GM12878 (cell line): Measurements from ENCODE around the gene KIFAP3. TPM values are rescaled to one million over a fixed set of nuclear protein-coding genes. Genes with fewer than 3 reads are reported as not detected.

Experiments
- ATAC-seq: fragments of 200-7000 bp; cut with Tn5 transposase; 3 replicates; pipeline ENCODE4 v1.9.1; 2020; ENCODE audit warnings: mild to moderate bottlenecking, moderate library complexity
- BruUV-seq: library from RNA; stranded (reverse); fragments of 400-500 nt; replicated peaks from 2 replicates; lab custom pipeline; 2021; lab: Mats Ljungman, UMichigan
- CTCF ChIA-PET: fragments of 300-600 bp; sonication (Branson Sonifier 250); formaldehyde crosslinking; extraction: SDS; loops from one replicate; lab custom pipeline; 2021; ENCODE audit warnings: inconsistent platforms; lab: Yijun Ruan, JAX
- POLR2A ChIA-PET: fragments of 350-600 bp; formaldehyde crosslinking; extraction: SDS; loops from one replicate; lab custom pipeline; 2021; ENCODE audit warnings: inconsistent platforms; lab: Charles Lee
- RAD21 ChIA-PET: fragments of 300-600 bp; sonication (Branson Sonifier 250); formaldehyde crosslinking; loops from one replicate; lab custom pipeline; 2023; ENCODE audit warnings: antibody characterized with exemption; ENCODE audit not compliant: unreplicated experiment; lab: Charles Lee
- SMC1A ChIA-PET: fragments of 300-600 bp; sonication (Branson Sonifier 250); formaldehyde crosslinking; loops from one replicate; lab custom pipeline; 2023; ENCODE audit not compliant: unreplicated experiment, uncharacterized antibody; lab: Charles Lee
- DNase-seq: peaks from one replicate; pipeline ENCODE4 v3.0.0-alpha.2; 2011; ENCODE audit warnings: low read depth, low spot score
- FAIRE-seq: peaks from 3 replicates; lab custom pipeline; 2011; peaks lifted over from hg19 to GRCh38; lab: Jason Lieb, UNC
- H2AFZ ChIP-seq: 2 replicates; pipeline ENCODE4 v1.6.0; 2011; ENCODE audit warnings: low read depth, low read length, control low read depth; ENCODE audit not compliant: control insufficient read depth
- H3K27ac ChIP-seq: 2 replicates; pipeline ENCODE4 v1.5.1; 2011; ENCODE audit warnings: control low read depth; ENCODE audit not compliant: control insufficient read depth, insufficient read depth
- H3K27me3 ChIP-seq, 2 experiments: replicated peaks in 1 of 2; 2 replicates each; pipeline versions ENCODE4 v1.6.0 to v1.6.1; 2011; ENCODE audit warnings: low read length in 1 of 2; ENCODE audit not compliant: control insufficient read depth in 2 of 2, insufficient read depth in 2 of 2
- H3K36me3 ChIP-seq, 2 experiments: 2 replicates each; pipeline ENCODE4 v1.5.1; 2011; ENCODE audit warnings: low read length in 1 of 2; ENCODE audit not compliant: control insufficient read depth in 2 of 2, insufficient read depth in 2 of 2
- H3K4me1 ChIP-seq: 2 replicates; pipeline ENCODE4 v1.6.1; 2011; ENCODE audit warnings: mild to moderate bottlenecking, low read length, moderate library complexity, mixed read lengths; ENCODE audit not compliant: control insufficient read depth, insufficient read depth
- H3K4me2 ChIP-seq: 2 replicates; pipeline ENCODE4 v1.6.0; 2011; ENCODE audit warnings: control low read depth; ENCODE audit not compliant: control insufficient read depth, insufficient read depth
- H3K4me3 ChIP-seq: fragments of 200-600 bp; sonication (generic); 2 replicates; pipeline ENCODE4 v1.5.1; 2016
- H3K79me2 ChIP-seq: 2 replicates; pipeline ENCODE4 v1.6.0; 2011; ENCODE audit warnings: low read length; ENCODE audit not compliant: control insufficient read depth, insufficient read depth
- H3K9ac ChIP-seq: 2 replicates; pipeline ENCODE4 v1.8.0; 2011; ENCODE audit warnings: low read length, control low read depth, mixed read lengths; ENCODE audit not compliant: control insufficient read depth, insufficient read depth
- H3K9me3 ChIP-seq: replicated peaks from 3 replicates; pipeline ENCODE4 v1.5.1; 2011; ENCODE audit warnings: mild to moderate bottlenecking, low read length; ENCODE audit not compliant: control insufficient read depth, insufficient read depth
- H4K20me1 ChIP-seq: 2 replicates; pipeline ENCODE4 v1.6.0; 2011; ENCODE audit not compliant: control insufficient read depth, insufficient read depth
- NFYA ChIP-seq: IDR thresholded peaks from 2 replicates; pipeline ENCODE4 v1.6.1; 2011; ENCODE audit warnings: low read depth, mild to moderate bottlenecking, low read length, improper control_type of control experiment, borderline replicate concordance
- PML ChIP-seq: IDR thresholded peaks from 2 replicates; pipeline ENCODE4 v1.6.1; 2012; ENCODE audit warnings: low read length, inconsistent platforms
- POU2F2 ChIP-seq: IDR thresholded peaks from 3 replicates; pipeline ENCODE4 v1.6.1; 2011; ENCODE audit warnings: low read depth, mild to moderate bottlenecking, low read length, borderline replicate concordance
- TCF12 ChIP-seq: IDR thresholded peaks from 2 replicates; pipeline ENCODE4 v1.6.1; 2011; ENCODE audit warnings: low read depth, mild to moderate bottlenecking, low read length
- ZBTB40 ChIP-seq: fragments of 450-650 bp; IDR thresholded peaks from 2 replicates; pipeline ENCODE4 v1.6.1; 2016; ENCODE audit warnings: mild to moderate bottlenecking, moderate library complexity, borderline replicate concordance
- WGBS: methylation state at CpG from one replicate; pipeline ENCODE4 v1.1.6; 2016; ENCODE audit warnings: low lambda C conversion rate; ENCODE audit not compliant: insufficient replicate concordance, insufficient coverage; ENCODE audit errors: missing lambda C conversion rate; 5-methylcytosine and 5-hydroxymethylcytosine counted together
- in situ Hi-C: fragments of 300-500 bp; cut with MboI; formaldehyde crosslinking; loops from 9 replicates; pipeline ENCODE4 v1.14.3; 2018; ENCODE audit warnings: mixed read lengths
- intact Hi-C: fragments of 100-400 bp; cut with micrococcal nuclease; formaldehyde crosslinking; loops from one replicate; pipeline ENCODE4 v1.14.2; 2022; ENCODE audit not compliant: unreplicated experiment
- polyA plus RNA-seq, 11 experiments: library from polyadenylated mRNA; depleted of rRNA in 4 of 11; unstranded in 6 of 11; stranded (reverse) in 5 of 11; fragments of >200 nt; fragmentation: Nextera tagmentation in 4 of 11; fragmentation: Illumina TruSeq in 1 of 11; extraction: Ambion mirVana in 4 of 11; extraction: Trizol in 1 of 11; gene quantifications; 1 replicate in 1 of 11; 2 replicates in 10 of 11; pipeline versions ENCODE4 v1.2.1 to v1.2.3, GENCODE V29; 2011 to 2016; ENCODE audit warnings: inconsistent platforms in 2 of 11, missing spikeins in 2 of 11, low read depth in 1 of 11
- total RNA-seq, 4 experiments: library from RNA; depleted of rRNA in 3 of 4; stranded (reverse); fragments of >200 nt in 3 of 4; fragmentation: Illumina TruSeq in 1 of 4; extraction: Trizol in 1 of 4; gene quantifications; 2 replicates each; pipeline versions ENCODE4 v1.2.1 to v1.2.3, GENCODE V29; 2013 to 2021

Gene KIFAP3
- total and polyA plus RNA-seq, 10 of the 15 experiments (the other 5 are each of a cell fraction or from before 2014, with no cell fraction given): 13.7 to 100 (median 18.9) TPM

GRCh38 chr1:170086399-170087032 is 12.0 kb upstream of the KIFAP3 start:
- H3K9ac ChIP-seq: no peak overlapping the region
- H3K4me3 ChIP-seq: no peak overlapping the region
- ChIA-PET SMC1A (interaction anchor here (1.2 to 1.4 kb wide), 3 partner anchors 9 to 48 kb away, joined by 4 to 5 read pairs (median 4); no protein-coding TSS in a partner anchor), CTCF (interaction anchor here (0.9 to 1.3 kb wide), 3 partner anchors 9 to 312 kb away, joined by 3 read pairs; no protein-coding TSS in a partner anchor), RAD21 (no interaction called here), POLR2A (no interaction called here)
- no peaks in the 10 kb centered on the region for H3K36me3 ChIP-seq
- no peaks in the 10 kb centered on the region for H3K79me2 ChIP-seq
- DNase-seq: no peak
- H3K27ac ChIP-seq: no peak overlapping the region
- no peaks in the 10 kb centered on the region for H3K27me3 ChIP-seq
- whole genome bisulfite sequencing: 79% methylated on average over 2 of the region's 2 CpGs
- intact Hi-C loops: no loop called here
- no peaks in the 10 kb centered on the region for H3K4me1 ChIP-seq
- no peak for TF ChIP-seq TCF12
- no peak for TF ChIP-seq NFYA
- no peak for TF ChIP-seq POU2F2
- TF ChIP-seq ZBTB40: no peak
- no peak for TF ChIP-seq PML
- in situ Hi-C loops: no loop called here
- FAIRE-seq: no peak
- no peaks in the 10 kb centered on the region for H3K9me3 ChIP-seq
- no TSS peak for BruUV-seq
- no peak overlapping the region for H2AFZ ChIP-seq
- H3K4me2 ChIP-seq: no peak overlapping the region
- ATAC-seq: no peak
- H4K20me1 ChIP-seq: no peaks in the 10 kb centered on the region
